Renal cortical epithelial cell (primary cell): Measurements from ENCODE around the gene C16orf54. TPM values are rescaled to one million over a fixed set of nuclear protein-coding genes. Genes with fewer than 3 reads are reported as not detected.
"Not testable (repeated sequence)": the region's sequence is repeated elsewhere in the genome, so short reads cannot be mapped to it uniquely, and the experiment has no call there.

Source experiments
- DNase-seq: peaks from one replicate; pipeline ENCODE4 v3.0.0-alpha.2; 2011; ENCODE audit warnings: low read depth
- total RNA-seq: library from RNA; depleted of rRNA; stranded (reverse); fragments of >200 nt; gene quantifications from 2 replicates; pipeline ENCODE4 v1.2.3, GENCODE V29; 2014

The C16orf54 gene
- total RNA-seq, 1 donor from 2014 or later: not detected

DNA sequence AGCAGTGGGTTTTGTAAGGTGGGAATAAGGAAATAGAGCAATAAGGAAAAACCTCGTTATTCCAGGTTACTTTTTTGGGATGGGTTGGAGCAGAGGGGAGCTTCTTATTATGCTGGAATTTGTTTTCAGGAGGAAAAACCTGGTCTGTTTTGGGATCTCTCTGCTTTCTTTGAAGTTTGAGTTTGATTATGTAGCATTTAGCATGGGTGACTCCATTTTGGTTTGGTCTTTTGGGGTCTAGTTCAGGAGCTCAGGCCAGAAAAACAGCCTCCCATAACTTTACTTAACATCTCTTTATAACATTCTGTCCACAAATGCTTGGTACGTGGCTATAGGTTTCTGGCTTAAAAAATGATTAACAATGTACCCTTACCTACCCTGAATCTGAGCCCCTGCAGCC is 23.7 kb upstream of the C16orf54 start:
- no peak for DNase-seq

GRCh38 chr16:29767062-29767461 is 21.3 kb upstream of the C16orf54 start:
- no peak for DNase-seq

DNA sequence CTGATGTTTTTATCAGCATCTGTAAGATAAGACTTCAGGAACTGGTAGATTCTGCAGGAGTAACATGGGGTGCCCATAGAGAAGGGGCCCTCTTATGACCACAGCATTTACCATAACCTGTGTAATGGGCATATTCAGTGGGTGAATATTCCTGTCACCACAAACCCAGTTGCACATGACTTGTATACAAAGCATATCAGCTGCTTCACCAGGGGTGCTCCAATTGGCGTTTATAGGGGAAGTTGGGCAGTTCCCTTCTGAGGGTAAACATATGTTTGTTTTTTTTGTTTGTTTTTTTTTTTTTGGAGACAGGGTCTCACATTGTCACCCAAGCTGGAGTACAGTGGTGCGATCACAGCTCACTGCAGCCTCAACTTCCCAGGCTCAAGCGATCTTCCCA is 20.8 kb upstream of the C16orf54 start:
- DNase-seq: no peak

GRCh38 chr16:29765167-29766032 is 19.6 kb upstream of the C16orf54 start:
- DNase-seq: no peak

GRCh38 chr16:29763326-29763725 is 17.5 kb upstream of the C16orf54 start:
- DNase-seq: no peak

DNA sequence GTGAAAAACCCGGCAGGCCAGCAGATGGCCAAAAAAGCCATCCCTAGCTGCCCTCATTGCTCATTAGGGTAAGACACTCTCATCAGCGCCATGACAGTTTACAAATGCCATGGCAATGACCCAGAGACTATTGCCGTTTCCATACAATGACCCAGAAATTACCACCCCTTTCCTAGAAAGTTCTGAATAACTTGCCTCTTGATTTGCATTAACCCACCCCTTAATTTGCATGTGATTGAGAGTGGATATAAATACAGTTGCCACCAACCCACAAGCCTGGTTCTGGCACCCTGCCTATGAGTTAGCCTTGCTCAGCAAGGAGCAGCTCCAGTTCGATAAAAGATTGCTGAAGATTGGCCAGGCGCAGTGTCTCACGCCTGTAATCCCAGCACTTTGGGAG is 16.1 kb upstream of the C16orf54 start:
- no peak for DNase-seq

DNA sequence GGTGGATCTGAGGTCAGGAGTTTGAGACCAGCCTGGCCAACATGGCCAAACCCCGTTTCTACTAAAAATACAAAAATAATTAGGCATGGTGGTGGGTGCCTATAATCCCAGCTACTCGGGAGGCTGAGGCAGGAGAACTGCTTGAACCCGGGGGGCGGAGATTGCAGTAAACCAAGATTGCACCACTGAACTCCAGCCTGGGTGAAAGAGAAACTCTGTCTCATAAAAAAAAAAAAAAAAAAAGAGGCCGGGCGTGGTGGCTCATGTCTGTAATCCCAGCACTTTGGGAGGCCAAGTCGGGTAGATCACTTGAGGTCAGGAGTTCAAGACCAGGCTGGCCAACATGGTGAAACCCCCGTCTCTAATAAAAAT is 15.5 kb upstream of the C16orf54 start:
- DNase-seq: not testable (repeated sequence)

DNA sequence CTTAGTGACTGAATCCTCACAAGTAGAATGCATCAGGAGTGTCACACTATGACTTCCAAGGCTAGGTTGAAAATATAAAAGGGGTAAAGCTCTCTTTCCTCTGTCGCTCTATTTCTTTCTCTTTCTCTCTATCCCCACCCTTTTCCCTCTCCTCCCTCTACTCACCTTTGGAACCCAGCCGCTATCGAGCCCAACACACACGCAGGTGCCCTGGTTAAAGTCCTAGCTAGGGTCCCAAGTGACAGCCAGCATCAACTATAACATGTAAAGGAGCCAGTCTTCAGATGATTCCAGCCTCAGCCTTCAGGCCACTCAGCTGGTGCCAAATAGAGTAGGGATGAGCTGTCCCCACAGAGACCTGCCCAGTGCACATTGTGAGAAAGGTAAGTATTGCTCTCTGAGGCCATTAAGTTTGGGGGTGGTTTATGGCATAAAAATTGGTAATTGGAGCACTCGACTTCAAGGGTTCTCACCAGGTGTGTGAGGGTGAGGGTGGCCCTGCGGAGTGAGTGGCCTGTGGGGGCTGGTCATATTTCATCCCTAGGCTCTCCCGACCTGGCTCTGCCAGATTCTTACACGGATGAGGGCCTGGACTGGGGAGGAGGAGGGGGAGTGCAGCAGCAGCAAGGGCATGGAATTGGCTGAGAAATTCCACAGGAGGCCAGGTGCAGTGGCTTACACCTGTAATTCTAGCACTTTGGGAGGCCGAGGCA is 14.9 kb upstream of the C16orf54 start:
- DNase-seq: no peak

DNA sequence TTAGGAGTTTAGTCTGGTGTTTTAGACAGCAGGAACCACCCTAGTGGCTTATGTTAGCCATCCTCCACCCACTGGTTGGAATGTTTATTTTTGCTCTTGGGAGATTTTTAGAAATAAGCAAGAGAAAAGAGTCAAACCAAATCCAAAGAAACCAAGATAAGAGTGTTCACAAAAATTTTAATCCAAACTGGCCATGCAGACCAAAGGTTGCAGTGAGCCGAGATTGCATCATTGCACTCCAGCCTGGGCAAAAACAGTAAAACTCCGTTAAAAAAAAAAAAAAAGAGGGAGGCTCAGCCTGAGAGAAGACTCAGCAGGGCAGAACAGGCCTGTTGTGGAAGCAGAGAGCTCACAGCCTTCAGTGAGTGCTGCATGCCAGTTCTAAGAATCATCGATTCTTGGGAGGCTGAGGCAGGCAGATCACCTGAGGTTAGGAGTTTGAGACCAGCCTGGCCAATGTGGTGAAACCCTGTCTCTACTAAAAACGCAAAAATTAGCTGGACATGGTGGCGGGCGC is 12.2 kb upstream of the C16orf54 start:
- DNase-seq: peak; percentile 67

DNA sequence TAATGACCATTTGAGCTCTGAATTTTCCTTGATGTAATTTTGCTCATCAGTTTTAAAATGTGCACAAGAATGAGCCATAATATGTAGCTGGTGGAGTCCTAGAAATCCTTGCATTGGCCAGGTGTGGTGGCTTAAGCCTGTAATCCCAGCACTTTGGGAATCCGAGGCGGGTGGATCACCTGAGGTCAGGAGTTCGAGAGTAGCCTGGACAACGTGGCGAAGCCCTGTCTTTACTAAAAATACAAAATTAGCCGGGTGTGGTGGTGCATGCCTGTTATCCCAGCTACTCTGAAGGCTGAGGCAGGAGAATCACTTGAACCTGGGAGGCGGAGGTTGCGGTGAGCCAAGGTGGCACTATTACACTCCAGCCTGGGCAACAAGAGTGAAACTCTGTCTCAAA is 11.3 kb upstream of the C16orf54 start:
- not testable (repeated sequence) for DNase-seq

DNA sequence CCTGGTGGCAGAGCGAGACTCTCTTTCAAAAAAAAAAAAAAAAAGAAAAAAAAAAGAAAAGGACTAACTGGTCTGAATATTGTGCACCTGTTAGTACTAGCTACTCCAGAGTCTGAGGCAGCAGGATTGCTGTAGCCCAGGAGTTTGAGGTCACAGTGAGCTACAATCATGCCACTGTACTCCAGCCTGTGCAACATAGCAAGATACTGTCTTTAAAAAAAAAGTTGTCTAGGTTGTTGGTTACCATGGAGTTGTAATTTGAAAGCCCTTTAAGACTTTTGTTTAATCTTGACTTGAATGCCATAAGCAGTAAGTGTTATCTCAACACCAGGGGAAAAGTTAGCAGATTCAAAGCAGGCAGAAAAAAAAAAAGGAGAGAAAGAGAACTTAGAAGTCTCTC is 10.9 kb upstream of the C16orf54 start:
- DNase-seq: no peak

GRCh38 chr16:29753516-29753915 is 7.7 kb upstream of the C16orf54 start:
- no peak for DNase-seq

DNA sequence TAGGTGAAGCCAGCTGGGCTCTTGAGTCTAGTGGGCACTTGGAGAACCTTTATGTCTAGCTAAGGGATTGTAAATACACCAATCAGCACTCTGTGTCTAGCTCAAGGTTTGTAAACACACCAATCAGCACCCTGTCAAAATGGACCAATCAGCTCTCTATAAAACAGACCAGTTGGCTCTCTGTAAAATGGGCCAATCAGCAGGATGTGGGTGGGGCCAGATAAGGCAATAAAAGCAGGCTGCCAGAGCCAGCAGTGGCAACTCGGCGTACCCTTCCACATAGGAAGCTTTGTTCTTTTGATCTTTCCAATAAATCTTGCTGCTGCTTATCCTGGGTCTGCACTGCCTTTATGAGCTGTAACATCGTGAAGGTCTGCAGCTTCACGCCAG is 3.0 kb upstream of the C16orf54 start:
- DNase-seq: not testable (repeated sequence)

DNA sequence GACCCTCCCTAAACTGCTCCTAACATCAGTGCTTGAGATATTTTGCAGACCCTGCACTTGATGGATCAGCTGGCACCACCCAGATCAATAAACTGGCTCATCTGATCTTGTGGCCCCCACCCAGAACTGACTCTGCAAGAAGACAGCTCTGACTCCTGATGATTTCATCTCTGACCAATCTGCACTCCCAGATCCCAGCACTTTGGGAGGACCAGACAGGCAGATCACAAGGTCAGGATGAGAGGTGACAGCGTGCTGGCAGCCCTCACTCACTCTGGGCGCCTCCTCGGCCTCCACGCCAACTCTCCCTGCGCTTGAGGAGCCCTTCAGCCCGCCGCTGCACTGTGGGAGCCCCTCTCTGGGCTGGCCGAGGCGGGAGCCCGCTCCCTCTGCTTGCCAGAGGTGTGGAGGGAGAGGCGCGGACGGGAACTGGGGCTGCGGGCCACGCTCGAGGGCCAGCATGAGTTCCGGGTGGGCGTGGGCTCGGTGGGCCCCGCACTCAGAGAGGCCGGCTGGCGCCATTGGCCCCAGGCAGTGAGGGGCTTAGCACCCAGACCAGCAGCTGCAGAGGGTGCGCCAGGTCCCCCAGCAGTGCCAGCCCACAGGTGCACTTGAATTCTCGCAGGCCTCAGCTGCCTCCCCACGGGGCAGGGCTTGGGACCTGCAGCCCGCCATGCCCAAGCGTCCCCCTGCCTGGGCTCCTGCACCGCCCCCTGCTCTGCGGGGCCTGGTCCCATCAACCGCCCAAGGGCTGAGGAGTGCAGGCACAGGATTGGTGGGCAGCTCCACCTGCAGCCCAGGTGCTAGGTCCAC is 2.4 kb upstream of the C16orf54 start:
- no peak for DNase-seq

DNA sequence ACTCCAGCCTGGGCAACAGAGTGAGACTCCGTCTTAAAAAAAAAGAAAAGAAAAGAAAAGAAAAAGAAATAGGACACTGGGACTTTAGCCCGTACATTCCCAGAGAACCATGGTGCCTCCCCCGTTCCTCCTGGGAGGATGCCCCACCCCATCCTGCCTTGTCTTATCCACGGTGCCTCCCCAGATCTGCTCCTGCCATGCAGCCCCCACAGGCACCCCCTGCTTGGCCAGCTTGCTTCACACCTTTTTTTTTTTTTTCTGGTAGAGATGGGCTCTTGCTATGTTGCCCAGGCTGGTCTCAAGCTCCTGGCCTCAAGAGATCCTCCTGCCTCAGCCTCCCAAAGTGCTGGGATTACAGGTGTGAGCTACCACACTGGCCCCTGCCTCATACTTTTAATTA is 728 bp upstream of the C16orf54 start:
- not testable (repeated sequence) for DNase-seq

DNA sequence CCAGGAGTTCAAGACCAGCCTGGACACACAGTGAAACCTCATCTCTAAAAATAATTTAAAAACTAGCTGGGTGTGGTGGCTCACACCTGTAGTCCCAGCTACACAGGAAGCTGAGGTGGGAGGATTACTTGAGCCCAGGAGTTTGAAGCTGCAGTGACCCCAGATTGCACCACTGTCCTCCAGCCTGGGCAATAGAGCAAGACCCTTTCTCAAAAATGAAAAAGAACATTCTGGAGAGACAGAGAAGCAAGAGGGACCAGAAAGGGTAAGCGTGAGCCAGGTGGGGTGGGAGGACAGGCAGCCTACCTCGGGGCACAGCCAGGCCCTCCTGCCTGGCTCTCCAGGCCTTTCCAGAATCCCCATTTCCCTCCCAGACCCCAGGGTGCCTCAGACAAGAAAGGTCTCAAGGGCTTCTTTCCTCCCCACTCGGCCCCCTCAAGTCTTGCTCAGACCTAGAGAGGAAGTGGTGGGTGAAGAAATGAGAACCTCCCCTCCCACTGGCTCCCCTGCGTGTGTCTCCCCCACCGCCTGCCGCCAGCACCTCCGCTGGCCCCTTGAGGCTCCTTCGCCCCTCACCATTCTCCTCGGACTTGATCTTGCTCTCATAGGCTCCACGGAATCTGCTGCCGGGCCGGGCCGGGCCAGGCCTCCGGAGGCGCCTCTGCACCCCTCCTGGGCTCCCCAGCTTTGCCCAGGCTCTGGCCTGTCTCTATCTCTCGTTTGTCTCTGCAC is 503 bp downstream of the C16orf54 start:
- no peak for DNase-seq

GRCh38 chr16:29744541-29745101 is 1.2 kb downstream of the C16orf54 start:
- no peak for DNase-seq

DNA sequence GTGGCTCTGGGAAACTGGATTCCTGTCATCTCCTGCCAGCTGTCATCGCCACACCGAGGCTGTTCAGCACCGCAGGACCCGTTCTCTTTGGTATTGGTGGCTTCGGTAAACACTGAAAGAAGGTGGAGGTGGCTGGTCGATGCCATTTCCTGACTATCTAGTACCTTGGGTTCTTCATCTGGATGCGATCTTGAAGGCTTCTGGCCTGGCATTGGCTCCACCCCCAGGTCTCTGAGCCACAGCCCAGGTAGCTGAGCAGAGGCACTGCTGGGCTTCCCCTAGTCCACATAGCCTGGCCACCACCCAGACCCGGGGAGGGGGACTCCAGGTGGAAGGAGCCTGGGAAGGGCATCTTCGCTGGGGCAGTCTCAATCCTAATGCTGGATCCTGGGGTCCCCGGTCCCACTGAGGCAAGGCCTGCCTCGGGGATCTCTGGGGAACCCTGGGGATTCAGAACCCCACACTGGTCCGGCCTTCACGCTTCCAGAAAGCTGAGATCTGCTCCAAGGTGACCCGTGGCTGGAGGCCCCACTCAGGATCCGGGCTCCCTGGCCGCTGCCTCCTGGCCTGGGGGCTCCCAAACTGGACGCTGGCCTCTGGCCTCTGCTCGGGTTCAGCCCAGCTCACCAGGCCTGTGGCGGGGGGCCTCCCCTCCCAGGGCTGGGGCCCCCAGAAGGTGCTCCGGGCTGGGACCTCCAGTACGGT is 1.8 kb downstream of the C16orf54 start:
- no peak for DNase-seq

- no peak for DNase-seq
Measured at GRCh38 chr16:29743475-29743826, 2.3 kb downstream of the C16orf54 start.

GRCh38 chr16:29742683-29743275 is 3.0 kb downstream of the C16orf54 start:
- no peak for DNase-seq
